Esophagus muscularis mucosa (tissue), 4 donors: ENCODE measurements around the gene MCM9. TPM values are rescaled to one million over a fixed set of nuclear protein-coding genes. Genes with fewer than 3 reads are reported as not detected.

ENCODE experiments used
- DNase-seq: peaks from one replicate; pipeline ENCODE4 v3.0.0-alpha.2; 2017; ENCODE audit errors: extremely low spot score
- H3K27ac ChIP-seq, 4 donors: fragments of 200-600 bp; sonication (generic); replicated peaks in 1 of 4; 1 replicate in 3 of 4; 2 replicates in 1 of 4; pipeline ENCODE4 v1.5.1; 2016 to 2019; ENCODE audit warnings: mild to moderate bottlenecking in 1 of 4
- H3K27me3 ChIP-seq, 4 donors: fragments of 200-600 bp; sonication (generic); one replicate each; pipeline versions ENCODE4 v1.5.1 to v1.6.0; 2016 to 2019
- H3K36me3 ChIP-seq, 4 donors: fragments of 200-600 bp; sonication (generic); one replicate each; pipeline ENCODE4 v1.5.1; 2016 to 2019
- H3K4me1 ChIP-seq, 4 donors: fragments of 200-600 bp; sonication (generic); one replicate each; pipeline ENCODE4 v1.5.1; 2016 to 2019
- H3K4me3 ChIP-seq, 4 donors: fragments of 200-600 bp; sonication (generic); 1 replicate in 2 of 4; 2 replicates in 2 of 4; pipeline ENCODE4 v1.5.1; 2016 to 2019; ENCODE audit warnings: mild to moderate bottlenecking in 4 of 4, moderate library complexity in 1 of 4
- H3K9me3 ChIP-seq, 4 donors: fragments of 200-600 bp; sonication (generic); 1 replicate in 3 of 4; 2 replicates in 1 of 4; pipeline ENCODE4 v1.5.1; 2016 to 2019
- CTCF ChIP-seq, 3 experiments: fragments of 200-600 bp in 2 of 3; fragments of 450-650 bp in 1 of 3; sonication (generic) in 2 of 3; IDR thresholded peaks; one replicate each; pipeline ENCODE4 v1.5.1; 2017 to 2019; ENCODE audit warnings: antibody characterized with exemption in 3 of 3, mild to moderate bottlenecking in 2 of 3, moderate library complexity in 1 of 3
- EP300 ChIP-seq: sonication (generic); formaldehyde crosslinking; IDR thresholded peaks from one replicate; pipeline ENCODE4 v1.6.1; 2017; ENCODE audit warnings: antibody characterized with exemption
- POLR2A ChIP-seq: fragments of 450-650 bp; IDR thresholded peaks from one replicate; pipeline ENCODE4 v1.6.1; 2017; ENCODE audit warnings: antibody characterized with exemption, moderate library complexity, mild to moderate bottlenecking, low read depth
- POLR2AphosphoS5 ChIP-seq, 2 donors: sonication (generic); formaldehyde crosslinking; IDR thresholded peaks; one replicate each; pipeline ENCODE4 v1.6.1; 2017; ENCODE audit warnings: antibody characterized with exemption in 2 of 2
- WGBS: methylation state at CpG from one replicate; pipeline ENCODE4 v1.1.5; 2018; 5-methylcytosine and 5-hydroxymethylcytosine counted together
- intact Hi-C: fragments of 100-400 bp; cut with DNase I; formaldehyde crosslinking; loops from one replicate; pipeline ENCODE4 v1.15.1; 2023
- total RNA-seq, 4 donors: library from RNA; depleted of rRNA; stranded (reverse); fragments of >200 nt; gene quantifications; one replicate each; pipeline versions ENCODE4 v1.1.0 to v1.2.1, GENCODE V29; 2016

Gene MCM9
- total RNA-seq, 4 donors from 2014 or later, result 10.8 to 18.1 (median 11.3) TPM

GRCh38 chr6:118843685-118844390 is 91.1 kb downstream of the MCM9 start:
- DNase-seq, result no peak
- no peaks in the 10 kb centered on the region for H3K9me3 ChIP-seq
- intact Hi-C loops, result no loop called here
- WGBS, result 73% methylated on average over 4 of the region's 4 CpGs
- no peak overlapping the region for H3K27ac ChIP-seq
- H3K4me3 ChIP-seq, result no peak overlapping the region
- TF ChIP-seq EP300, result no peak
- no peak for TF ChIP-seq POLR2A
- no peak for TF ChIP-seq CTCF (IDR thresholded peaks at IDR 0.05)
- no peak for TF ChIP-seq POLR2AphosphoS5 (IDR thresholded peaks at IDR 0.05)
- H3K27me3 ChIP-seq, result no peaks in the 10 kb centered on the region
- H3K4me1 ChIP-seq, result no peaks in the 10 kb centered on the region
- no peaks in the 10 kb centered on the region for H3K36me3 ChIP-seq

GRCh38 chr6:118830691-118831090 is 104.3 kb downstream of the MCM9 start:
- WGBS, result 51% methylated on average over 2 of the region's 2 CpGs
- H3K36me3 ChIP-seq, result peaks cover 16 to 36% (median 26%) of the 10 kb centered on the region in 4 donors

GRCh38 chr6:118829817-118830478 is 105.0 kb downstream of the MCM9 start:
- 94% methylated on average over 2 of the region's 2 CpGs for WGBS
- no peaks in the 10 kb centered on the region for H3K9me3 ChIP-seq
- H3K4me1 ChIP-seq, result peaks cover 0 to 12% (median 6%) of the 10 kb centered on the region in 4 donors
- H3K27me3 ChIP-seq, result no peaks in the 10 kb centered on the region
- no peak for TF ChIP-seq EP300
- no peak for TF ChIP-seq CTCF (IDR thresholded peaks at IDR 0.05)
- no peak overlapping the region for H3K4me3 ChIP-seq
- no peak for DNase-seq
- no peak overlapping the region for H3K27ac ChIP-seq
- intact Hi-C loops, result no loop called here
- peaks cover 16 to 44% (median 33%) of the 10 kb centered on the region in 4 donors for H3K36me3 ChIP-seq

More at GRCh38 chr6:118830691-118831090, 104.3 kb downstream of the MCM9 start:
- no peak for DNase-seq
- no peak overlapping the region for H3K4me3 ChIP-seq
- intact Hi-C loops, result no loop called here
- H3K4me1 ChIP-seq, result peaks cover 0 to 12% (median 6%) of the 10 kb centered on the region in 4 donors
- no peak overlapping the region for H3K27ac ChIP-seq
- no peak for TF ChIP-seq POLR2AphosphoS5 (IDR thresholded peaks at IDR 0.05)
- TF ChIP-seq EP300, result no peak
- no peak for TF ChIP-seq POLR2A
- no peak for TF ChIP-seq CTCF (IDR thresholded peaks at IDR 0.05)
- H3K27me3 ChIP-seq, result no peaks in the 10 kb centered on the region
- no peaks in the 10 kb centered on the region for H3K9me3 ChIP-seq

- WGBS, result 93% methylated on average over 4 of the region's 4 CpGs
- no peaks in the 10 kb centered on the region for H3K27me3 ChIP-seq
- peaks cover 0 to 12% (median 6%) of the 10 kb centered on the region in 4 donors for H3K4me1 ChIP-seq
- DNase-seq, result no peak
- no peaks in the 10 kb centered on the region for H3K9me3 ChIP-seq
- no peak overlapping the region for H3K27ac ChIP-seq
- TF ChIP-seq POLR2A (no peak), CTCF (IDR thresholded peaks at IDR 0.05) (no peak), POLR2AphosphoS5 (IDR thresholded peaks at IDR 0.05) (no peak), EP300 (no peak)
- H3K36me3 ChIP-seq, result peaks cover 16 to 72% (median 52%) of the 10 kb centered on the region in 4 donors
- intact Hi-C loops, result no loop called here
- H3K4me3 ChIP-seq, result no peak overlapping the region
These were observed 108.9 kb downstream of the MCM9 start for GRCh38 chr6:118826096-118826495.
